GM23248 (cell line): ENCODE results near the gene GCAT.

Source experiments
- EZH2 ChIP-seq: fragments of 200-600 bp; sonication (generic); IDR thresholded peaks from 2 replicates; pipeline ENCODE4 v1.6.1; 2018; ENCODE audit warnings: antibody characterized with exemption, mild to moderate bottlenecking; ENCODE audit not compliant: insufficient read depth, poor library complexity, severe bottlenecking
- EZH2phosphoT487 ChIP-seq: fragments of 200-600 bp; sonication (generic); IDR thresholded peaks from 2 replicates; pipeline ENCODE4 v1.6.1; 2018; ENCODE audit warnings: antibody characterized with exemption, moderate library complexity, mild to moderate bottlenecking, low read depth; ENCODE audit not compliant: insufficient read depth

GRCh38 chr22:37831472-37831871 lies 23.7 kb downstream of the GCAT start:
- TF ChIP-seq EZH2 (no peak), EZH2phosphoT487 (no peak)
